Caco-2 (cell line): ENCODE measurements around the gene PQBP1. TPM values are rescaled to one million over a fixed set of nuclear protein-coding genes. Genes with fewer than 3 reads are reported as not detected.

Experiments used
- BruUV-seq: library from RNA; stranded (reverse); fragments of 400-500 nt; replicated peaks from 2 replicates; lab custom pipeline; 2021; lab: Mats Ljungman, UMichigan
- CTCF ChIA-PET: fragments of 300-600 bp; sonication (Branson Sonifier 250); formaldehyde crosslinking; loops from one replicate; lab custom pipeline; 2022; ENCODE audit warnings: antibody characterized with exemption; lab: Charles Lee
- POLR2A ChIA-PET: fragments of 300-600 bp; sonication (Branson Sonifier 250); formaldehyde crosslinking; loops from one replicate; lab custom pipeline; 2022; ENCODE audit warnings: antibody characterized with exemption; lab: Charles Lee
- DNase-seq, 2 experiments: peaks; one replicate each; pipeline versions ENCODE4 v3.0.0 to v3.0.0-alpha.2; 2020 to 2022
- H3K27me3 ChIP-seq: replicated peaks from 2 replicates; pipeline ENCODE4 v1.6.0; 2011; ENCODE audit warnings: low read length; ENCODE audit not compliant: control insufficient read depth, insufficient read depth
- H3K36me3 ChIP-seq: 2 replicates; pipeline ENCODE4 v1.5.1; 2011; ENCODE audit warnings: low read length; ENCODE audit not compliant: control insufficient read depth, insufficient read depth
- H3K4me1 ChIP-seq: fragments of 250-450 bp; sonication (Bioruptor Pico); 2 replicates; pipeline ENCODE4 v1.5.1; 2020; ENCODE audit warnings: mild to moderate bottlenecking
- H3K4me3 ChIP-seq: 2 replicates; pipeline ENCODE4 v1.5.1; 2011; ENCODE audit warnings: low read depth, mild to moderate bottlenecking, control low read depth, low read length
- H3K9me3 ChIP-seq: fragments of 250-450 bp; sonication (Bioruptor Pico); 2 replicates; pipeline ENCODE4 v1.5.1; 2020; ENCODE audit warnings: mild to moderate bottlenecking, moderate library complexity
- H3K27ac Mint-ChIP-seq: one replicate; pipeline ENCODE4 v1.8.0; 2022; ENCODE audit warnings: mixed read lengths; ENCODE audit not compliant: unreplicated experiment
- H3K27me3 Mint-ChIP-seq: one replicate; pipeline ENCODE4 v1.8.0; 2022; ENCODE audit warnings: mixed read lengths; ENCODE audit not compliant: insufficient read depth, unreplicated experiment
- H3K36me3 Mint-ChIP-seq: one replicate; pipeline ENCODE4 v1.8.0; 2022; ENCODE audit warnings: mild to moderate bottlenecking, mixed read lengths; ENCODE audit not compliant: insufficient read depth, unreplicated experiment
- H3K4me1 Mint-ChIP-seq: one replicate; pipeline ENCODE4 v1.8.0; 2022; ENCODE audit warnings: low read depth, mixed read lengths; ENCODE audit not compliant: unreplicated experiment
- H3K4me3 Mint-ChIP-seq: one replicate; pipeline ENCODE4 v1.8.0; 2022; ENCODE audit warnings: mild to moderate bottlenecking, moderate library complexity, mixed read lengths; ENCODE audit not compliant: unreplicated experiment
- H3K9me3 Mint-ChIP-seq: one replicate; pipeline ENCODE4 v1.8.0; 2022; ENCODE audit warnings: mixed read lengths; ENCODE audit not compliant: unreplicated experiment
- intact Hi-C: fragments of 100-400 bp; cut with micrococcal nuclease; formaldehyde crosslinking; loops from one replicate; pipeline ENCODE4 v1.10.0; 2022; ENCODE audit not compliant: unreplicated experiment
- total RNA-seq: library from RNA; stranded (reverse); gene quantifications from 2 replicates; pipeline ENCODE4 v1.2.3, GENCODE V29; 2022
- TF ChIP-seq, protein P1 (sequence below), 2 experiments: fragments of 200-600 bp in 1 of 2; IDR thresholded peaks; 1 replicate in 1 of 2; 2 replicates in 1 of 2; pipeline versions ENCODE4 v1.5.1 to v1.8.0; 2011 to 2022; ENCODE audit warnings: antibody characterized with exemption in 1 of 2, control low read depth in 1 of 2, inconsistent platforms in 1 of 2, low read depth in 1 of 2, low read length in 1 of 2, mild to moderate bottlenecking in 1 of 2, moderate library complexity in 1 of 2; ENCODE audit not compliant: insufficient read depth in 1 of 2, severe bottlenecking in 1 of 2, unreplicated experiment in 1 of 2

PQBP1 gene
- total RNA-seq, 1 experiment from 2014 or later: 114 TPM

DNA sequence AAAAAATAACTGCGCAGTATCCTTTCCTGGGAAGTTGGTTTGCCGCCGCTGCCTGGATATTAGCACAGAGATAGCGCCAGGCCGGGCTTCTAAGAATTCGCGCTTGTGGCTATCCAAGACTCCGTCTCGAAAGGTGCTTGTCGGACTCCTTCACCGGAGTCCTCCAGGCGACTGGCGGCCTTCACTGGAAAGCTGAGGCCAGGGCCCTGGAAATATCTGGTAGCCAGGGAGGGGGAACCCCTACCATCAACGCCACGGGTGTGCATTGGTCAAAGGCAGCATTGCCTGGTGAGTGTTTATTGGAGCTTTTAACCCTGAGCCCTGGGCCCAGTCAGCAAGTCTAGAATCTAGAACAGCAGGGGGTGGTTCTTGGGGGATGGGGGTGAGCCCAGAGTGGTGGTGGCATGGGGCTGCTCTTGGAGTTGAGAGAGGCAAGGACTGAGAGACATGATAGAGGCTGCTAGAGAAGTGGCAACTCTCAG lies 21.7 kb downstream of the PQBP1 start:
- Histone ChIP-seq H3K4me1 (peaks cover 3% of the 10 kb centered on the region; the same call in 1 of the 2 replicates), H3K36me3 (no peaks in the 10 kb centered on the region; the same call in 1 of the 2 replicates), H3K4me3 (peak overlapping the region; percentile 38), H3K27me3 (no peaks in the 10 kb centered on the region), H3K9me3 (no peaks in the 10 kb centered on the region)
- Mint-ChIP-seq H3K9me3 (no peaks in the 10 kb centered on the region), H3K36me3 (peaks cover 37% of the 10 kb centered on the region), H3K4me1 (peaks cover 19% of the 10 kb centered on the region), H3K4me3 (peak overlapping the region; percentile 91), H3K27ac (peak overlapping the region; percentile 90), H3K27me3 (no peaks in the 10 kb centered on the region)
- DNase-seq: no peak
- TF ChIP-seq, protein P1, sequence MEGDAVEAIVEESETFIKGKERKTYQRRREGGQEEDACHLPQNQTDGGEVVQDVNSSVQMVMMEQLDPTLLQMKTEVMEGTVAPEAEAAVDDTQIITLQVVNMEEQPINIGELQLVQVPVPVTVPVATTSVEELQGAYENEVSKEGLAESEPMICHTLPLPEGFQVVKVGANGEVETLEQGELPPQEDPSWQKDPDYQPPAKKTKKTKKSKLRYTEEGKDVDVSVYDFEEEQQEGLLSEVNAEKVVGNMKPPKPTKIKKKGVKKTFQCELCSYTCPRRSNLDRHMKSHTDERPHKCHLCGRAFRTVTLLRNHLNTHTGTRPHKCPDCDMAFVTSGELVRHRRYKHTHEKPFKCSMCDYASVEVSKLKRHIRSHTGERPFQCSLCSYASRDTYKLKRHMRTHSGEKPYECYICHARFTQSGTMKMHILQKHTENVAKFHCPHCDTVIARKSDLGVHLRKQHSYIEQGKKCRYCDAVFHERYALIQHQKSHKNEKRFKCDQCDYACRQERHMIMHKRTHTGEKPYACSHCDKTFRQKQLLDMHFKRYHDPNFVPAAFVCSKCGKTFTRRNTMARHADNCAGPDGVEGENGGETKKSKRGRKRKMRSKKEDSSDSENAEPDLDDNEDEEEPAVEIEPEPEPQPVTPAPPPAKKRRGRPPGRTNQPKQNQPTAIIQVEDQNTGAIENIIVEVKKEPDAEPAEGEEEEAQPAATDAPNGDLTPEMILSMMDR (IDR thresholded peaks at IDR 0.05; ENCODE audit: insufficient read depth in 1 of 2, low read depth in 1 of 2, low read length in 1 of 2, severe bottlenecking in 1 of 2, unreplicated experiment in 1 of 2): no peak
- intact Hi-C loops: loop anchor here (1.0 to 5.0 kb wide), 4 partner anchors 37 to 243 kb away; partner anchors contain the start of genes HDAC6, OTUD5 and TFE3
- no TSS peak for BruUV-seq
- CTCF ChIA-PET: interaction anchor here (0.6 kb wide), 1 partner anchor 28 kb away, joined by 4 read pairs; no protein-coding TSS in a partner anchor
- POLR2A ChIA-PET: no interaction called here

DNA sequence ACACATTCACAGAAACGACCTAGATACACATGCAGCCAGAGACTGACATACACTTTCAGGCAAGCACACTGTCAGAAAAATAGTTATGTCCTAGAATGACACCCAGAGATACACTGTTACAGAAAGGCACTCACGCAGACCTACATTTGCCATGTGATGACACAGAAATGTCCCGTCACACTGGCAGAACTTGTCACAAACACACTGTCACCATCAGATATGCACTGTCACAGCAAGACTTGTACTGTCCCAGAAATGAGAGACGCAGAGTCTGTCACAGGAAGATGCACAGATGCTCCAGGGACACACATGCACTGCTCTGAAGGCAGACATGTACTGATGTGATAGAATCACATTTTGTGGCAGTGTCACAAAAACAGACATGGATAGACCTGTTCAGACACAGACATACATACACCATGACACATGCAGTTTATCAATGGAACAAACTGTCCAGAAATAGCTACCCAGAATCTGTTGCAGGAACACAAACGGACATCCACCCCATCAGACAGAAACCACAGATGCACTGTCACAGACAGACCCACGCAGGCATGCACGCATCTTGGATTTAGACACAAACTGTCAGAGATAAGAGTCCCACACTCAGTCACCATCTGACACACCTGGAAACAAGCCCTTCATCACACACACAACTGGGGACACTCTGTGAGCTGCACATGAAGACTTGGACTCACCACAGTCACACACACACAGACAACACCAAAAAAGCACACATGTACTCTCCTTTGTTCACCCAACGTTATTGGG lies 22.4 kb downstream of the PQBP1 start:
- H3K9me3 ChIP-seq: no peaks in the 10 kb centered on the region
- DNase-seq: no peak
- H3K4me3 Mint-ChIP-seq: peak overlapping the region; percentile 91
- ChIA-PET POLR2A (no interaction called here), CTCF (no interaction called here)
- no peak overlapping the region for H3K4me3 ChIP-seq
- no TSS peak for BruUV-seq
- TF ChIP-seq, protein P1 (IDR thresholded peaks at IDR 0.05; ENCODE audit: insufficient read depth in 1 of 2, low read depth in 1 of 2, low read length in 1 of 2, severe bottlenecking in 1 of 2, unreplicated experiment in 1 of 2): no peak
- H3K4me1 Mint-ChIP-seq: peaks cover 19% of the 10 kb centered on the region
- intact Hi-C loops: loop anchor here (1.0 to 5.0 kb wide), 4 partner anchors 37 to 243 kb away; partner anchors contain the start of genes HDAC6, OTUD5 and TFE3
- H3K36me3 ChIP-seq: no peaks in the 10 kb centered on the region; the same call in 1 of the 2 replicates
- H3K27me3 Mint-ChIP-seq: no peaks in the 10 kb centered on the region
- H3K27me3 ChIP-seq: no peaks in the 10 kb centered on the region
- H3K27ac Mint-ChIP-seq: peak overlapping the region; percentile 90
- H3K36me3 Mint-ChIP-seq: peaks cover 42% of the 10 kb centered on the region
- no peaks in the 10 kb centered on the region for H3K9me3 Mint-ChIP-seq
- peaks cover 3% of the 10 kb centered on the region; the same call in 1 of the 2 replicates for H3K4me1 ChIP-seq

DNA sequence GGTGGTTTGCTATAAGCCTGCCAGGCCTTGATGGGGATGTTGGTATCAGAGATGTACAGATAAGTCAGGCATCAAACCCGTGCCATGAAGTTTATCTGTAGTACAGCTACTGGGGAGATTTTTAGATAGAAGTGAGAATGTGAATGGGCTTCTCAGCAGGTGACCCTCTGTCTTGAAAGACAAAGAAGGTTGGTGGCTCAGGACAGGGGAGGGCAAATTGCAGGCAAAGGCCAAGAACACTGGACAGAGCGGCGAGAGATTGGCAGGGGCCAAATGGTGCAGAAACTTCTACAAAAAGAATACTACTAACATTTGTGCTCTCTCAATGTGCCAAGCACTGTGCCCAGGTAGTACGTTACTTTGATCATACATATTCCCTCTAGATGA lies 23.0 kb downstream of the PQBP1 start:
- Mint-ChIP-seq H3K4me1 (peaks cover 19% of the 10 kb centered on the region), H3K4me3 (no peak overlapping the region), H3K9me3 (no peaks in the 10 kb centered on the region), H3K36me3 (peaks cover 42% of the 10 kb centered on the region), H3K27me3 (no peaks in the 10 kb centered on the region), H3K27ac (peak overlapping the region; percentile 90)
- no peaks in the 10 kb centered on the region; the same call in 1 of the 2 replicates for H3K36me3 ChIP-seq
- intact Hi-C loops: no loop called here
- H3K27me3 ChIP-seq: no peaks in the 10 kb centered on the region
- H3K9me3 ChIP-seq: no peaks in the 10 kb centered on the region
- peaks cover 3% of the 10 kb centered on the region; the same call in 1 of the 2 replicates for H3K4me1 ChIP-seq
- BruUV-seq: no TSS peak
- POLR2A ChIA-PET: no interaction called here
- CTCF ChIA-PET: no interaction called here
- TF ChIP-seq, protein P1 (IDR thresholded peaks at IDR 0.05; ENCODE audit: insufficient read depth in 1 of 2, low read depth in 1 of 2, low read length in 1 of 2, severe bottlenecking in 1 of 2, unreplicated experiment in 1 of 2): no peak
- no peak overlapping the region for H3K4me3 ChIP-seq
- DNase-seq: no peak
